Fibroblast of pulmonary artery (primary cell): ENCODE measurements around the gene EFHC2.
A peak's percentile ranks its signal among the peaks of the same experiment; 100 is the strongest.

Experiments
- DNase-seq: peaks from one replicate; pipeline ENCODE4 v3.0.0-alpha.2; 2010; ENCODE audit warnings: low read depth
- H3K4me3 ChIP-seq: replicated peaks from 2 replicates; pipeline ENCODE4 v1.5.1; 2011; ENCODE audit warnings: low read depth, mild to moderate bottlenecking, control low read depth, low read length, moderate library complexity
- CTCF ChIP-seq: IDR thresholded peaks from 2 replicates; pipeline ENCODE4 v1.5.1; 2011; ENCODE audit warnings: mild to moderate bottlenecking, control low read depth, low read length, inconsistent platforms; ENCODE audit errors: missing control alignments

EFHC2 gene

DNA sequence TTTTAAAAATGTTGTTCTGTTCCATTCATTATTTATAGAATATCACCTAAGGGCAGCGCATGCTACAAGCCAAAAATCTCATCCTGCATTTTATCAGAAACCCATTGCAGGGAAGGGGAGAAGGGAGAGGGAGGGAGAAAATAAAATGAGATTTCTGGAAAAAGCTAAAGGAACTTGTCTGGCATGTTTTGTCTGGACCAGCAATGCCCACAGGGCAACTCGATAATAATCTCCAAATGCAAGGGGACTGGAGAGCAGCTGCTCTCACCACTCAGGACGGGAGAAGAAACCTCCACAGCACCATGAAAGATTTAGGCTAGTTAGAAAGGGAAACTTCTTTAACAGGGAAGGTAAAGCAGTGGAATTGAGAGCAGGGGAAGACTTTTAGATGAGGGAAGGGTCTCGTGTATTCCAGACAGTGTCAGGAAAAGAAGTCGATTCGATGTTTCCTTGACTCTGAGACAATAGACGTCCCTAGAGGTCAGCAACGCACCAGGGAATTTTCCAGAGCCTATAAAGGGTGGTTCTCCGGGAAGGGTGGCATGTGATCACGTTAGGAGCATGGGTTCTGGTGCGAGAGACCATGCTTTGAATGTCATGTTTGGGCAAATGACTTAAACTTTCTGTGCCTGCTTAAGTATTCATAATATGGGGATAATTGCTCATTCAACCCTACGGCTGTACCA is 238.1 kb downstream of the EFHC2 start:
- no peak for DNase-seq
- no peak for TF ChIP-seq CTCF
- no peak overlapping the region for H3K4me3 ChIP-seq

- H3K4me3 ChIP-seq = no peak overlapping the region
- no peak for DNase-seq
- TF ChIP-seq CTCF = no peak
These were observed 238.8 kb downstream of the EFHC2 start for GRCh38 chrX:44104699-44105098.

- no peak overlapping the region for H3K4me3 ChIP-seq
- DNase-seq = peak; percentile 1
These were observed 242.2 kb downstream of the EFHC2 start for GRCh38 chrX:44101281-44101680.

GRCh38 chrX:44099366-44099765 is 244.1 kb downstream of the EFHC2 start:
- no peak overlapping the region for H3K4me3 ChIP-seq
- TF ChIP-seq CTCF = no peak
- DNase-seq = no peak

More at GRCh38 chrX:44101281-44101680, 242.2 kb downstream of the EFHC2 start:
- no peak for TF ChIP-seq CTCF
